Tibial nerve (tissue), 3 donors: Measurements from ENCODE around the gene MALRD1.
A peak's percentile ranks its signal among the peaks of the same experiment; 100 is the strongest.

Experiments
- CTCF ChIP-seq, 5 experiments: fragments of 200-600 bp in 3 of 5; fragments of 450-650 bp in 2 of 5; sonication (generic) in 3 of 5; IDR thresholded peaks; one replicate each; pipeline ENCODE4 v1.5.1; 2016 to 2019; ENCODE audit warnings: antibody characterized with exemption in 5 of 5, mild to moderate bottlenecking in 3 of 5, moderate library complexity in 2 of 5
- POLR2A ChIP-seq, 2 donors: fragments of 450-650 bp; IDR thresholded peaks; one replicate each; pipeline ENCODE4 v1.6.1; 2017; ENCODE audit warnings: antibody characterized with exemption in 2 of 2, mild to moderate bottlenecking in 2 of 2, moderate library complexity in 2 of 2

GRCh38 chr10:19412531-19412930, 363.9 kb downstream of the MALRD1 start:
- peak in 4 of 5 experiments; percentile 17 to 52 (median 42) for TF ChIP-seq CTCF (IDR thresholded peaks at IDR 0.05)
- no peak for TF ChIP-seq POLR2A (IDR thresholded peaks at IDR 0.05)
